ENCODE data around the gene KCNJ14.

DNA sequence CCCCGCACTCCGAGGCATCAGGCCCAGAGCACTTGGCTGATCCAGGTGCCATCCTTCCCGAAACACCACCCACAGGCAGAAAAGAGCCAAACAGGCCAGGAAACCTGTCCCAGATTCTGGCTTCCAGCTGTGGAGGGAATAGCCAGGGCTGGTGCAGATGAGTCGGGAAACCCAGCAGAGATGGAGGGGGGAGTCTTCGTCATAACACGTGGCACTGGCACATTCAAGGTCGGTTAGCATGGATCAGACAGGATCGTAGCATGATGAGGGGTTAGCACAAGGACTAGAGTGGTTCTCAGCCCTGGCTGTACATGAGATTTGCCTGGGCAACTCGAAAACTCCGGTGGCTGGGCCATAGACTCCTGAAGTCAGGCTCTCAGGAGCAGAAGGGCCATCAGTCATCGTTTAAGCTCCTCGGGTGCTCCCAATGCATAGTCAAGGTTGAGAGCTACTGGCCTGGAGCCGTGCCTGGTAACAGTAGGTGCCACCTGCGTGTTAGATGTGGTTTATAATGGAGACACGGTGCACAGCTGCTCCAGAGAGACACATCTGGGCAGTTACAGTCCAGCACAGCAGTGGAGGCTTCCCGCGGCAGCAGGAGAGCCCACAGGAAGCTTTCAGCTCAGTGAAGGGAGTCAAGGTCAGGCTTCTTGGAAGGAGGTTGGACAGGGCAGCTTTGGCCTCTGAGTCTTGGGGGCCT is 20.1 kb downstream of the KCNJ14 start:
- TF ChIP-seq EZH2 (IDR thresholded peaks at IDR 0.05; ENCODE audit: insufficient read depth, poor library complexity, severe bottlenecking): no peak
- no peak for TF ChIP-seq EZH2phosphoT487 (IDR thresholded peaks at IDR 0.05; ENCODE audit: insufficient read depth, low read depth)
